RWPE2 (cell line): Measurements from ENCODE around the gene FAM174B.

Experiments used
- ATAC-seq: fragments of 200-7000 bp; cut with Tn5 transposase; 3 replicates; pipeline ENCODE4 v1.9.1; 2021; ENCODE audit warnings: low read depth
- DNase-seq: peaks from one replicate; pipeline ENCODE4 v3.0.0-alpha.2; 2020; ENCODE audit warnings: low spot score
- H3K27ac ChIP-seq: fragments of 450-650 bp; 2 replicates; pipeline ENCODE4 v1.5.1; 2017; ENCODE audit warnings: mild to moderate bottlenecking; ENCODE audit not compliant: poor library complexity, severe bottlenecking
- H3K27me3 ChIP-seq: fragments of 250-450 bp; sonication (Bioruptor Pico); 2 replicates; pipeline ENCODE4 v1.5.1; 2021; ENCODE audit warnings: mild to moderate bottlenecking, moderate library complexity; ENCODE audit not compliant: insufficient read depth, poor library complexity, severe bottlenecking
- H3K36me3 ChIP-seq: fragments of 250-450 bp; sonication (Bioruptor Pico); 2 replicates; pipeline ENCODE4 v1.5.1; 2020; ENCODE audit warnings: low read depth, mild to moderate bottlenecking, moderate library complexity
- H3K4me1 ChIP-seq: fragments of 250-450 bp; sonication (Bioruptor Pico); 2 replicates; pipeline ENCODE4 v1.5.1; 2021; ENCODE audit warnings: mild to moderate bottlenecking, moderate library complexity; ENCODE audit not compliant: insufficient read depth, poor library complexity, severe bottlenecking
- H3K4me3 ChIP-seq: fragments of 250-450 bp; sonication (Bioruptor Pico); 2 replicates; pipeline ENCODE4 v1.5.1; 2021; ENCODE audit warnings: mild to moderate bottlenecking, moderate library complexity; ENCODE audit not compliant: severe bottlenecking
- H3K9me3 ChIP-seq: fragments of 250-450 bp; sonication (Bioruptor Pico); 2 replicates; pipeline ENCODE4 v1.5.1; 2021; ENCODE audit warnings: mild to moderate bottlenecking, moderate library complexity; ENCODE audit not compliant: severe bottlenecking
- CTCF ChIP-seq: fragments of 450-650 bp; IDR thresholded peaks from one replicate; pipeline ENCODE4 v1.5.1; 2017; ENCODE audit warnings: mild to moderate bottlenecking, moderate library complexity; ENCODE audit not compliant: poor library complexity, severe bottlenecking

Gene FAM174B

GRCh38 chr15:92661956-92662355 lies 6.4 kb upstream of the FAM174B start:
- Histone ChIP-seq H3K27ac (no peak overlapping the region), H3K4me1 (no peaks in the 10 kb centered on the region), H3K9me3 (no peaks in the 10 kb centered on the region), H3K4me3 (no peak overlapping the region), H3K27me3 (peaks cover 39% of the 10 kb centered on the region), H3K36me3 (no peaks in the 10 kb centered on the region)
- no peak for ATAC-seq
- no peak for TF ChIP-seq CTCF
- no peak for DNase-seq

- ATAC-seq: no peak
- no peak overlapping the region for H3K4me3 ChIP-seq
- TF ChIP-seq CTCF: no peak
- H3K27ac ChIP-seq: no peak overlapping the region
- H3K27me3 ChIP-seq: peaks cover 42% of the 10 kb centered on the region
- no peaks in the 10 kb centered on the region for H3K36me3 ChIP-seq
- no peak for DNase-seq
- no peaks in the 10 kb centered on the region for H3K9me3 ChIP-seq
- no peaks in the 10 kb centered on the region for H3K4me1 ChIP-seq
These were observed 5.5 kb upstream of the FAM174B start for GRCh38 chr15:92661069-92661468.

GRCh38 chr15:92657486-92657885 lies 1.9 kb upstream of the FAM174B start:
- no peak overlapping the region for H3K27ac ChIP-seq
- H3K27me3 ChIP-seq: peaks cover 70% of the 10 kb centered on the region
- no peak for ATAC-seq
- H3K36me3 ChIP-seq: no peaks in the 10 kb centered on the region
- H3K9me3 ChIP-seq: no peaks in the 10 kb centered on the region
- no peaks in the 10 kb centered on the region for H3K4me1 ChIP-seq
- TF ChIP-seq CTCF: no peak
- H3K4me3 ChIP-seq: no peak overlapping the region
- no peak for DNase-seq

- no peak overlapping the region for H3K27ac ChIP-seq
- no peak for ATAC-seq
- H3K9me3 ChIP-seq: no peaks in the 10 kb centered on the region
- no peak overlapping the region for H3K4me3 ChIP-seq
- no peak for TF ChIP-seq CTCF
- peaks cover 82% of the 10 kb centered on the region for H3K27me3 ChIP-seq
- no peaks in the 10 kb centered on the region for H3K4me1 ChIP-seq
- H3K36me3 ChIP-seq: no peaks in the 10 kb centered on the region
- DNase-seq: no peak
These were observed 514 bp upstream of the FAM174B start for GRCh38 chr15:92656089-92656488.

- no peak for TF ChIP-seq CTCF
- Histone ChIP-seq H3K4me1 (no peaks in the 10 kb centered on the region), H3K27ac (no peak overlapping the region), H3K9me3 (no peaks in the 10 kb centered on the region), H3K4me3 (no peak overlapping the region), H3K36me3 (no peaks in the 10 kb centered on the region), H3K27me3 (peaks cover 93% of the 10 kb centered on the region)
- DNase-seq (no peak), ATAC-seq (no peak)
These were observed 913 bp downstream of the FAM174B start for GRCh38 chr15:92654662-92655061.
